Liver (tissue), 9 donors: ENCODE data around the gene KRTAP9-2. TPM values are rescaled to one million over a fixed set of nuclear protein-coding genes. Genes with fewer than 3 reads are reported as not detected.
"Not testable (repeated sequence)": the region's sequence is repeated elsewhere in the genome, so short reads cannot be mapped to it uniquely, and the experiment has no call there.

Experiments used
- DNase-seq: peaks from one replicate; pipeline ENCODE4 v3.0.0-alpha.2; 2017; ENCODE audit warnings: low spot score
- H3K27ac ChIP-seq, 2 donors: one replicate each; pipeline ENCODE4 v1.7.0; 2013; ENCODE audit warnings: inconsistent platforms in 2 of 2, low read length in 2 of 2, control low read depth in 1 of 2, low read depth in 1 of 2, mild to moderate bottlenecking in 1 of 2
- H3K27me3 ChIP-seq, 4 donors: one replicate each; pipeline versions ENCODE4 v1.6.1 to v1.7.0; 2013; ENCODE audit warnings: low read length in 3 of 4, inconsistent platforms in 1 of 4, mild to moderate bottlenecking in 1 of 4, moderate library complexity in 1 of 4; ENCODE audit not compliant: control insufficient read depth in 4 of 4, insufficient read depth in 4 of 4
- H3K36me3 ChIP-seq, 4 donors: one replicate each; pipeline versions ENCODE4 v1.6.1 to v1.7.0; 2013; ENCODE audit warnings: low read length in 3 of 4, mild to moderate bottlenecking in 3 of 4, low read depth in 1 of 4, moderate library complexity in 1 of 4; ENCODE audit not compliant: control insufficient read depth in 4 of 4, insufficient read depth in 3 of 4
- H3K4me1 ChIP-seq, 4 donors: one replicate each; pipeline versions ENCODE4 v1.6.1 to v1.7.0; 2013; ENCODE audit warnings: low read length in 3 of 4, mild to moderate bottlenecking in 3 of 4, moderate library complexity in 1 of 4; ENCODE audit not compliant: control insufficient read depth in 4 of 4, insufficient read depth in 4 of 4
- H3K4me3 ChIP-seq, 3 donors: one replicate each; pipeline versions ENCODE4 v1.6.1 to v1.7.0; 2013; ENCODE audit warnings: low read length in 3 of 3, control low read depth in 1 of 3, low read depth in 1 of 3, mild to moderate bottlenecking in 1 of 3
- H3K9ac ChIP-seq, 2 donors: one replicate each; pipeline ENCODE4 v1.7.0; 2013; ENCODE audit warnings: low read length in 2 of 2, mild to moderate bottlenecking in 2 of 2, moderate library complexity in 2 of 2, control low read depth in 1 of 2, low read depth in 1 of 2
- H3K9me3 ChIP-seq, 4 donors: one replicate each; pipeline versions ENCODE4 v1.6.1 to v1.7.0; 2013; ENCODE audit warnings: low read length in 3 of 4; ENCODE audit not compliant: control insufficient read depth in 4 of 4
- FOXA2 ChIP-seq: IDR thresholded peaks from 2 replicates; pipeline ENCODE4 v1.6.1; 2016; ENCODE audit warnings: antibody characterized with exemption
- GABPA ChIP-seq, 2 donors: IDR thresholded peaks in 1 of 2; conservative IDR thresholded peaks in 1 of 2; 2 replicates each; pipeline ENCODE4 v1.6.1; 2016; ENCODE audit warnings: antibody characterized with exemption in 2 of 2, mild to moderate bottlenecking in 1 of 2, moderate library complexity in 1 of 2
- HNF4A ChIP-seq, 2 donors: conservative IDR thresholded peaks; 2 replicates each; pipeline ENCODE4 v1.6.1; 2016; ENCODE audit warnings: antibody characterized with exemption in 2 of 2, mild to moderate bottlenecking in 2 of 2
- JUND ChIP-seq, 2 donors: IDR thresholded peaks; 2 replicates each; pipeline ENCODE4 v1.6.1; 2016; ENCODE audit warnings: antibody characterized with exemption in 2 of 2
- NR2F2 ChIP-seq: IDR thresholded peaks from 2 replicates; pipeline ENCODE4 v1.6.1; 2016; ENCODE audit warnings: antibody characterized with exemption
- RAD21 ChIP-seq, 2 donors: IDR thresholded peaks; 2 replicates each; pipeline ENCODE4 v1.6.1; 2016; ENCODE audit warnings: antibody characterized with exemption in 2 of 2, mild to moderate bottlenecking in 2 of 2
- RXRA ChIP-seq, 2 donors: IDR thresholded peaks; 2 replicates each; pipeline ENCODE4 v1.6.1; 2017 to 2018; ENCODE audit warnings: antibody characterized with exemption in 2 of 2, mild to moderate bottlenecking in 1 of 2
- TAF1 ChIP-seq: conservative IDR thresholded peaks from 2 replicates; pipeline ENCODE4 v1.6.1; 2016; ENCODE audit warnings: antibody characterized with exemption, mild to moderate bottlenecking
- YY1 ChIP-seq: IDR thresholded peaks from 2 replicates; pipeline ENCODE4 v1.6.1; 2016; ENCODE audit warnings: antibody characterized with exemption, mild to moderate bottlenecking
- WGBS: extraction: QIAGEN DNeasy Blood & Tissue Kit; methylation state at CpG from one replicate; pipeline ENCODE4 v1.1.7; 2013; 5-methylcytosine and 5-hydroxymethylcytosine counted together
- polyA plus RNA-seq, 2 donors: library from polyadenylated mRNA; stranded (reverse) in 1 of 2; unstranded in 1 of 2; fragments of 200-250 nt in 1 of 2; fragments of >200 nt in 1 of 2; fragmentation: Nextera tagmentation in 1 of 2; extraction: Ambion mirVana in 1 of 2; gene quantifications; one replicate each; pipeline versions ENCODE4 v1.2.1 to v1.2.3, GENCODE V29; 2013 to 2015
- total RNA-seq, 2 donors: library from RNA; depleted of rRNA; stranded (reverse); fragments of >200 nt; gene quantifications; one replicate each; pipeline ENCODE4 v1.2.3, GENCODE V29; 2014
- TF ChIP-seq, protein P1 (sequence below): IDR thresholded peaks from 2 replicates; pipeline ENCODE4 v1.6.1; 2016; ENCODE audit warnings: antibody characterized with exemption
- TF ChIP-seq, protein P2 (sequence below): IDR thresholded peaks from 2 replicates; pipeline ENCODE4 v1.6.1; 2016; ENCODE audit warnings: antibody characterized with exemption
- TF ChIP-seq, protein P3 (sequence below): IDR thresholded peaks from 2 replicates; pipeline ENCODE4 v1.6.1; 2016; ENCODE audit warnings: antibody characterized with exemption
- TF ChIP-seq, protein P4 (sequence below): fragments of 150-350 bp; IDR thresholded peaks from 2 replicates; pipeline ENCODE4 v1.5.1; 2017; ENCODE audit warnings: improper control_type of control experiment, low read depth, low read length; ENCODE audit not compliant: missing input control
- TF ChIP-seq, protein P5 (sequence below): IDR thresholded peaks from 2 replicates; pipeline ENCODE4 v1.6.1; 2016; ENCODE audit warnings: antibody characterized with exemption, mild to moderate bottlenecking
- donor health status: healthy.
- donor health status: healthy.
- donor health status: healthy.
- donor health status: healthy.
- donor health status: healthy.

KRTAP9-2 gene
- total and polyA plus RNA-seq, 4 donors, result not detected

DNA sequence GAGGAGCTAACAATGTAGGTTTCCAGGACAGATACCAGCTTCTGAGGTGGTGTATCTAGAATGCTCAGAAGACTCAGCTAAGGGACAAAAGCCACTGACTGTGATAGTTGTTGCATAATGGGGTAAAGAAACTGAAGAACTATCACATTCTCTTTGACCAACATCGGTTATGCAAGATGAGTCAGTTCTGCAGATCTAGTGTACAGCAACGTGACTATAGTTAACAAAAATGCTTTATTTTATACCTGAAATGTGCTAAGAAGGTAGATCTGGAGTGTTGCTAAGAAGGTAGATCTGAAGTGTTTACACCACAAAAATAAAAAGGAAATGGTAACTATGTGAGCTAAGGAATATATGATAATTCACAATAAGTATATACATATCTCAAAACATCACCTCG, 41.3 kb downstream of the KRTAP9-2 start:
- Histone ChIP-seq H3K27me3 (peaks cover 0 to 8% (median 0%) of the 10 kb centered on the region in 4 donors), H3K36me3 (no peaks in the 10 kb centered on the region), H3K4me3 (no peak overlapping the region), H3K9me3 (no peaks in the 10 kb centered on the region), H3K9ac (no peak overlapping the region), H3K27ac (no peak overlapping the region), H3K4me1 (no peaks in the 10 kb centered on the region)
- no peak for TF ChIP-seq FOXA2
- TF ChIP-seq, protein P1, sequence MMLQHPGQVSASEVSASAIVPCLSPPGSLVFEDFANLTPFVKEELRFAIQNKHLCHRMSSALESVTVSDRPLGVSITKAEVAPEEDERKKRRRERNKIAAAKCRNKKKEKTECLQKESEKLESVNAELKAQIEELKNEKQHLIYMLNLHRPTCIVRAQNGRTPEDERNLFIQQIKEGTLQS, result no peak
- no peak for TF ChIP-seq YY1
- TF ChIP-seq TAF1, result no peak
- TF ChIP-seq RXRA (IDR thresholded peaks at IDR 0.05), result no peak
- no peak for TF ChIP-seq RAD21 (IDR thresholded peaks at IDR 0.05)
- TF ChIP-seq JUND (IDR thresholded peaks at IDR 0.05), result no peak
- TF ChIP-seq, protein P2, sequence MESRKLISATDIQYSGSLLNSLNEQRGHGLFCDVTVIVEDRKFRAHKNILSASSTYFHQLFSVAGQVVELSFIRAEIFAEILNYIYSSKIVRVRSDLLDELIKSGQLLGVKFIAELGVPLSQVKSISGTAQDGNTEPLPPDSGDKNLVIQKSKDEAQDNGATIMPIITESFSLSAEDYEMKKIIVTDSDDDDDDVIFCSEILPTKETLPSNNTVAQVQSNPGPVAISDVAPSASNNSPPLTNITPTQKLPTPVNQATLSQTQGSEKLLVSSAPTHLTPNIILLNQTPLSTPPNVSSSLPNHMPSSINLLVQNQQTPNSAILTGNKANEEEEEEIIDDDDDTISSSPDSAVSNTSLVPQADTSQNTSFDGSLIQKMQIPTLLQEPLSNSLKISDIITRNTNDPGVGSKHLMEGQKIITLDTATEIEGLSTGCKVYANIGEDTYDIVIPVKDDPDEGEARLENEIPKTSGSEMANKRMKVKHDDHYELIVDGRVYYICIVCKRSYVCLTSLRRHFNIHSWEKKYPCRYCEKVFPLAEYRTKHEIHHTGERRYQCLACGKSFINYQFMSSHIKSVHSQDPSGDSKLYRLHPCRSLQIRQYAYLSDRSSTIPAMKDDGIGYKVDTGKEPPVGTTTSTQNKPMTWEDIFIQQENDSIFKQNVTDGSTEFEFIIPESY, result no peak
- TF ChIP-seq, protein P3, sequence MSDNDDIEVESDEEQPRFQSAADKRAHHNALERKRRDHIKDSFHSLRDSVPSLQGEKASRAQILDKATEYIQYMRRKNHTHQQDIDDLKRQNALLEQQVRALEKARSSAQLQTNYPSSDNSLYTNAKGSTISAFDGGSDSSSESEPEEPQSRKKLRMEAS, result no peak
- no peak for TF ChIP-seq GABPA (IDR thresholded peaks at IDR 0.05 in 1 of 2, conservative IDR thresholded peaks at IDR 0.05 in 1 of 2)
- no peak for TF ChIP-seq HNF4A (conservative IDR thresholded peaks at IDR 0.05)
- TF ChIP-seq, protein P4, sequence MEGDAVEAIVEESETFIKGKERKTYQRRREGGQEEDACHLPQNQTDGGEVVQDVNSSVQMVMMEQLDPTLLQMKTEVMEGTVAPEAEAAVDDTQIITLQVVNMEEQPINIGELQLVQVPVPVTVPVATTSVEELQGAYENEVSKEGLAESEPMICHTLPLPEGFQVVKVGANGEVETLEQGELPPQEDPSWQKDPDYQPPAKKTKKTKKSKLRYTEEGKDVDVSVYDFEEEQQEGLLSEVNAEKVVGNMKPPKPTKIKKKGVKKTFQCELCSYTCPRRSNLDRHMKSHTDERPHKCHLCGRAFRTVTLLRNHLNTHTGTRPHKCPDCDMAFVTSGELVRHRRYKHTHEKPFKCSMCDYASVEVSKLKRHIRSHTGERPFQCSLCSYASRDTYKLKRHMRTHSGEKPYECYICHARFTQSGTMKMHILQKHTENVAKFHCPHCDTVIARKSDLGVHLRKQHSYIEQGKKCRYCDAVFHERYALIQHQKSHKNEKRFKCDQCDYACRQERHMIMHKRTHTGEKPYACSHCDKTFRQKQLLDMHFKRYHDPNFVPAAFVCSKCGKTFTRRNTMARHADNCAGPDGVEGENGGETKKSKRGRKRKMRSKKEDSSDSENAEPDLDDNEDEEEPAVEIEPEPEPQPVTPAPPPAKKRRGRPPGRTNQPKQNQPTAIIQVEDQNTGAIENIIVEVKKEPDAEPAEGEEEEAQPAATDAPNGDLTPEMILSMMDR, result no peak
- TF ChIP-seq NR2F2, result no peak
- TF ChIP-seq, protein P5, sequence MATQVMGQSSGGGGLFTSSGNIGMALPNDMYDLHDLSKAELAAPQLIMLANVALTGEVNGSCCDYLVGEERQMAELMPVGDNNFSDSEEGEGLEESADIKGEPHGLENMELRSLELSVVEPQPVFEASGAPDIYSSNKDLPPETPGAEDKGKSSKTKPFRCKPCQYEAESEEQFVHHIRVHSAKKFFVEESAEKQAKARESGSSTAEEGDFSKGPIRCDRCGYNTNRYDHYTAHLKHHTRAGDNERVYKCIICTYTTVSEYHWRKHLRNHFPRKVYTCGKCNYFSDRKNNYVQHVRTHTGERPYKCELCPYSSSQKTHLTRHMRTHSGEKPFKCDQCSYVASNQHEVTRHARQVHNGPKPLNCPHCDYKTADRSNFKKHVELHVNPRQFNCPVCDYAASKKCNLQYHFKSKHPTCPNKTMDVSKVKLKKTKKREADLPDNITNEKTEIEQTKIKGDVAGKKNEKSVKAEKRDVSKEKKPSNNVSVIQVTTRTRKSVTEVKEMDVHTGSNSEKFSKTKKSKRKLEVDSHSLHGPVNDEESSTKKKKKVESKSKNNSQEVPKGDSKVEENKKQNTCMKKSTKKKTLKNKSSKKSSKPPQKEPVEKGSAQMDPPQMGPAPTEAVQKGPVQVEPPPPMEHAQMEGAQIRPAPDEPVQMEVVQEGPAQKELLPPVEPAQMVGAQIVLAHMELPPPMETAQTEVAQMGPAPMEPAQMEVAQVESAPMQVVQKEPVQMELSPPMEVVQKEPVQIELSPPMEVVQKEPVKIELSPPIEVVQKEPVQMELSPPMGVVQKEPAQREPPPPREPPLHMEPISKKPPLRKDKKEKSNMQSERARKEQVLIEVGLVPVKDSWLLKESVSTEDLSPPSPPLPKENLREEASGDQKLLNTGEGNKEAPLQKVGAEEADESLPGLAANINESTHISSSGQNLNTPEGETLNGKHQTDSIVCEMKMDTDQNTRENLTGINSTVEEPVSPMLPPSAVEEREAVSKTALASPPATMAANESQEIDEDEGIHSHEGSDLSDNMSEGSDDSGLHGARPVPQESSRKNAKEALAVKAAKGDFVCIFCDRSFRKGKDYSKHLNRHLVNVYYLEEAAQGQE, result no peak
- no CpG with 5 or more reads among the region's 3 CpGs for WGBS
- no peak for DNase-seq

DNA sequence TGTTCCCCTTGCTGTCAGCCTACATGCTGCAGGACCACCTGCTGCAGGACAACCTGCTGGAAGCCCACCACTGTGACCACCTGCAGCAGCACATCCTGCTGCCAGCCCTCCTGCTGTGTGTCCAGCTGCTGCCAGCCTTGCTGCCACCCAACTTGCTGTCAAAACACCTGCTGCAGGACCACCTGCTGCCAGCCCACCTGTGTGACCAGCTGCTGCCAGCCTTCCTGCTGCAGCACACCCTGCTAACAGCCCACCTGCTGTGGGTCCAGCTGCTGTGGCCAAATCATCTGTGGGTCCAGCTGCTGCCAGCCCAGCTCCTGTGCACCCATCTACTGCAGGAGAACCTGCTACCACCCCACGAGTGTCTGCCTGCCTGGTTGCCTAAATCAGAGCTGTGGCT, 44.9 kb downstream of the KRTAP9-2 start:
- WGBS, result no CpG with 5 or more reads among the region's 1 CpG
- not testable (repeated sequence) for DNase-seq, H3K27ac ChIP-seq, H3K4me3 ChIP-seq, H3K36me3 ChIP-seq, H3K9ac ChIP-seq, H3K27me3 ChIP-seq, H3K4me1 ChIP-seq, H3K9me3 ChIP-seq
